ENCODE data around the gene PHF14. TPM values are rescaled to one million over a fixed set of nuclear protein-coding genes. Genes with fewer than 3 reads are reported as not detected.

Gene PHF14
- total and polyA plus RNA-seq, 12 donors = 8.0 to 54.5 (median 30.6) TPM

DNA sequence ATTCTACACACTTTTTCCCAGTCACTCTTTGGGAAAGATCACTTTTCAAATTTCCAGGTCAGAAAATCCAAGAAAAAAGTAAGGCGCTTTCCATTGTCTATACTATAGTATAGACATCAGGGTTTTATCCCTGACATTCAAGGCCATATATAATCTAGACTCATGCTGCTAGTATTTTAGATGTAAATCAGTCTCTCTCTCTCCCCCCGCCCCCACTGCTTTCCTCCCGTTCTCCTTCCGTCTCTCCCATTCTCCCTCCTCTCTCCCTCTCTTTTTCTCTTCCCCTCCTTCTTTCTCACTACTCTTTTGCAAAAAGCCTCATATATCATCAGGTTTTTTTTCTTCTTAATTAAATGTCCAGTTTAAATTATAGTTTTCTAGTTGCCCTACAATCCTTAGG, 154.8 kb downstream of the PHF14 start:
- no peak for DNase-seq
- no peak for TF ChIP-seq POLR2A (IDR thresholded peaks at IDR 0.05)
- TF ChIP-seq, protein P1, sequence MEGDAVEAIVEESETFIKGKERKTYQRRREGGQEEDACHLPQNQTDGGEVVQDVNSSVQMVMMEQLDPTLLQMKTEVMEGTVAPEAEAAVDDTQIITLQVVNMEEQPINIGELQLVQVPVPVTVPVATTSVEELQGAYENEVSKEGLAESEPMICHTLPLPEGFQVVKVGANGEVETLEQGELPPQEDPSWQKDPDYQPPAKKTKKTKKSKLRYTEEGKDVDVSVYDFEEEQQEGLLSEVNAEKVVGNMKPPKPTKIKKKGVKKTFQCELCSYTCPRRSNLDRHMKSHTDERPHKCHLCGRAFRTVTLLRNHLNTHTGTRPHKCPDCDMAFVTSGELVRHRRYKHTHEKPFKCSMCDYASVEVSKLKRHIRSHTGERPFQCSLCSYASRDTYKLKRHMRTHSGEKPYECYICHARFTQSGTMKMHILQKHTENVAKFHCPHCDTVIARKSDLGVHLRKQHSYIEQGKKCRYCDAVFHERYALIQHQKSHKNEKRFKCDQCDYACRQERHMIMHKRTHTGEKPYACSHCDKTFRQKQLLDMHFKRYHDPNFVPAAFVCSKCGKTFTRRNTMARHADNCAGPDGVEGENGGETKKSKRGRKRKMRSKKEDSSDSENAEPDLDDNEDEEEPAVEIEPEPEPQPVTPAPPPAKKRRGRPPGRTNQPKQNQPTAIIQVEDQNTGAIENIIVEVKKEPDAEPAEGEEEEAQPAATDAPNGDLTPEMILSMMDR (IDR thresholded peaks at IDR 0.05) = no peak
- intact Hi-C loops (cut with DNase I) = no loop called here
- Histone ChIP-seq H3K4me1 (replicated peaks in 1 of 2) (peaks cover 4 to 7% of the 10 kb centered on the region in 2 donors), H3K27me3 (no peaks in the 10 kb centered on the region), H3K27ac (no peak overlapping the region), H3K9me3 (replicated peaks in 1 of 3) (no peaks in the 10 kb centered on the region), H3K36me3 (replicated peaks in 1 of 2) (no peaks in the 10 kb centered on the region), H3K4me3 (no peak overlapping the region)
- WGBS, 4 donors = 89 to 92% (median 89%) methylated on average over 4 of the region's 4 CpGs

DNA sequence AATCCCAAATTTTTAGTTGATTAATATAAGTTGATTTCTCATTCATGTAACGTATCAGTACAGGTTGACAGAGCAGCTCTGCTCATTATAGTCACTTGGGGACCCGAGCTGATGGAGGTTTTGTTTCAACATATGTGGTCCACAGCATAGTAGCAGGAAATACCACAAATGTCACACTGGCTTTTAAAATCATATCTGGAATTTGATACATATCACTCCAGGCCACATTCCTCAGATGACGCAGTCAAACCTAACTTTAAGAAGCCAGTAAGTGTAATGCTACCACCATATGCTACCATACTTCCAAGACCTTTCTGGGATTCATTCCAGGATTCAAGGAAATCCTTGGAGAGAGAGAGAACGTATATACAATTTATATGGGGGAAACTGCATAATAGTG, 156.3 kb downstream of the PHF14 start:
- Histone ChIP-seq H3K4me3 (no peak overlapping the region), H3K4me1 (replicated peaks in 1 of 2) (peaks cover 4 to 7% of the 10 kb centered on the region in 2 donors), H3K27me3 (no peaks in the 10 kb centered on the region), H3K9me3 (replicated peaks in 1 of 3) (no peaks in the 10 kb centered on the region), H3K36me3 (replicated peaks in 1 of 2) (no peaks in the 10 kb centered on the region), H3K27ac (no peak overlapping the region)
- no peak for TF ChIP-seq POLR2A (IDR thresholded peaks at IDR 0.05)
- TF ChIP-seq, protein P1 (IDR thresholded peaks at IDR 0.05) = no peak
- intact Hi-C loops (cut with DNase I) = no loop called here
- no peak for DNase-seq
- WGBS, 4 donors = 87 to 94% (median 92%) methylated on average over 4 of the region's 4 CpGs

DNA sequence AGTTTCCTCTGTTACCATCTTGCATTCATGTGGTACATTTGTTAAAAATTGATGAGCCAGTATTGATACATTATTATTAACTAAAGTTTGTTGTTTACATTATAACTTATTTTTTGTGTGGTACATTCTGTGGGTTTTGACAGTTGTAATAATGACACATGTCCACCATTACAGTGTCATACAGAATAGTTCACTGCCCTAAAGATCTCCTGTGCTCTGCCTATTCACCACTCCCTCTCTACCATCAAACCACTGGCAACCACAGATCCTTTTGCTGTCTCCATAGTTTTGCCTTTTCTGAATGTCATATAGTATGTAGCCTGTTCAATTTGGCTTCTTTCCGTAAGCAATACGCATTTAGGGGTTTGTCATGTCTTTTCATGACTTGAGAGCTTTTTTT, 156.9 kb downstream of the PHF14 start:
- Histone ChIP-seq H3K4me3 (no peak overlapping the region), H3K4me1 (replicated peaks in 1 of 2) (peaks cover 4 to 7% of the 10 kb centered on the region in 2 donors), H3K9me3 (replicated peaks in 1 of 3) (no peaks in the 10 kb centered on the region), H3K36me3 (replicated peaks in 1 of 2) (no peaks in the 10 kb centered on the region), H3K27ac (no peak overlapping the region), H3K27me3 (no peaks in the 10 kb centered on the region)
- TF ChIP-seq POLR2A (IDR thresholded peaks at IDR 0.05) = no peak
- TF ChIP-seq, protein P1 (IDR thresholded peaks at IDR 0.05) = no peak
- 97 to 100% (median 99%) methylated on average over 2 of the region's 2 CpGs for WGBS, 4 donors
- DNase-seq = no peak
- intact Hi-C loops (cut with DNase I) = no loop called here

DNA sequence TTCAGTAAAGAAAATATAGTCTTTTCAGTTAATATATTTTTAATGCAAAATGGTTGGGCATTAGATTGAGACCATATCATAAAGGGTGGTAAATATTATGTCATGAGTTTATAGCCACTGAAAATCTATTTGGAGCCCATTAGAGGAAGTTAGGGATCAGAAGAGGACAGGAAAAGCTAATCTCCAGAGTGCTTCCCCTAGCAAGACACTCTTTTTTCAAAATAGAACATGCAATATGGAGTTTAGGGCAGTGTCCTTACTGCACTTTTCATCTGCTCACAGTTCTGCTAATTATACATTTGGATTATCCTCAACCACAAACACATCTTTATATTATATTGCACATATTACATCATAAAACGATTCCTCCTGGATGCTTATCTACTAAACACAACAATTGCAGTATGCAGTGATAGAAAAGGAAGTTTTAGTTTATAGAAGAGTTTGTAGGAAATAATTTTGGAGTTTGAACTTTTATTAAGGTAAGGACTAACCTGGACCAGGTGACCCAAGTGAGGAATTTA, 159.8 kb downstream of the PHF14 start:
- Histone ChIP-seq H3K4me3 (no peak overlapping the region), H3K36me3 (replicated peaks in 1 of 2) (no peaks in the 10 kb centered on the region), H3K27me3 (no peaks in the 10 kb centered on the region), H3K4me1 (replicated peaks in 1 of 2) (peaks cover 4 to 7% of the 10 kb centered on the region in 2 donors), H3K27ac (no peak overlapping the region), H3K9me3 (replicated peaks in 1 of 3) (no peaks in the 10 kb centered on the region)
- 71 to 75% (median 75%) methylated on average over 1 of the region's 1 CpG for WGBS, 4 donors
- TF ChIP-seq POLR2A (IDR thresholded peaks at IDR 0.05) = no peak
- TF ChIP-seq, protein P1 (IDR thresholded peaks at IDR 0.05) = no peak
- intact Hi-C loops (cut with DNase I) = no loop called here
- DNase-seq = no peak

Data from adrenal gland (tissue), 12 donors.